Measurements from ENCODE around the gene NRP2. TPM values are rescaled to one million over a fixed set of nuclear protein-coding genes. Genes with fewer than 3 reads are reported as not detected.

The NRP2 gene
- total RNA-seq, 1 experiment from 2014 or later: 13.9 TPM

- DNase-seq (ENCODE audit: low spot score): no peak
These were observed 23.7 kb upstream of the NRP2 start for GRCh38 chr2:205658572-205658971.

GRCh38 chr2:205659922-205660321, 22.4 kb upstream of the NRP2 start:
- no peak for DNase-seq (ENCODE audit: low spot score)

GRCh38 chr2:205660521-205661124, 21.7 kb upstream of the NRP2 start:
- DNase-seq (ENCODE audit: low spot score): peak; percentile 39

GRCh38 chr2:205661281-205661680, 21.0 kb upstream of the NRP2 start:
- no peak for DNase-seq (ENCODE audit: low spot score)

- no peak for DNase-seq (ENCODE audit: low spot score)
These were observed 19.9 kb upstream of the NRP2 start for GRCh38 chr2:205662206-205662965.

- DNase-seq (ENCODE audit: low spot score): no peak
These were observed 16.5 kb upstream of the NRP2 start for GRCh38 chr2:205665791-205666190.

- DNase-seq (ENCODE audit: low spot score): no peak
These were observed 12.0 kb upstream of the NRP2 start for GRCh38 chr2:205670292-205670691.

GRCh38 chr2:205673312-205673711, 9.0 kb upstream of the NRP2 start:
- no peak for DNase-seq (ENCODE audit: low spot score)

- peak; percentile 74 for DNase-seq (ENCODE audit: low spot score)
These were observed 6.3 kb upstream of the NRP2 start for GRCh38 chr2:205675861-205676516.

GRCh38 chr2:205678541-205679142, 3.7 kb upstream of the NRP2 start:
- DNase-seq (ENCODE audit: low spot score): no peak

- DNase-seq (ENCODE audit: low spot score): no peak
These were observed 2.8 kb upstream of the NRP2 start for GRCh38 chr2:205679410-205680009.

GRCh38 chr2:205680067-205680466, 2.2 kb upstream of the NRP2 start:
- DNase-seq (ENCODE audit: low spot score): peak; percentile 97

GRCh38 chr2:205680903-205681302, 1.4 kb upstream of the NRP2 start:
- no peak for DNase-seq (ENCODE audit: low spot score)

- no peak for DNase-seq (ENCODE audit: low spot score)
These were observed 681 bp upstream of the NRP2 start for GRCh38 chr2:205681401-205682238.

- DNase-seq (ENCODE audit: low spot score): no peak
These were observed 735 bp downstream of the NRP2 start for GRCh38 chr2:205682971-205683501.

- DNase-seq (ENCODE audit: low spot score): no peak
These were observed 1.4 kb downstream of the NRP2 start for GRCh38 chr2:205683502-205684367.

GRCh38 chr2:205684871-205685313, 2.6 kb downstream of the NRP2 start:
- DNase-seq (ENCODE audit: low spot score): no peak

GRCh38 chr2:205685314-205686055, 3.2 kb downstream of the NRP2 start:
- DNase-seq (ENCODE audit: low spot score): no peak
